GM12878 (cell line): ENCODE measurements around the gene FIBCD1. TPM values are rescaled to one million over a fixed set of nuclear protein-coding genes. Genes with fewer than 3 reads are reported as not detected.

Experiments used
- ATAC-seq: fragments of 200-7000 bp; cut with Tn5 transposase; 3 replicates; pipeline ENCODE4 v1.9.1; 2020; ENCODE audit warnings: mild to moderate bottlenecking, moderate library complexity
- Bru-seq: library from RNA; stranded (reverse); fragments of 400-500 nt; gene quantifications from one replicate; lab custom pipeline; 2021; lab: Mats Ljungman, UMichigan
- BruChase-seq, 2 experiments: library from RNA; stranded (reverse); fragments of 400-500 nt; gene quantifications; one replicate each; lab custom pipeline; 2021; lab: Mats Ljungman, UMichigan
- BruUV-seq: library from RNA; stranded (reverse); fragments of 400-500 nt; replicated peaks from 2 replicates; lab custom pipeline; 2021; lab: Mats Ljungman, UMichigan
- CTCF ChIA-PET: fragments of 300-600 bp; sonication (Branson Sonifier 250); formaldehyde crosslinking; extraction: SDS; loops from one replicate; lab custom pipeline; 2021; ENCODE audit warnings: inconsistent platforms; lab: Yijun Ruan, JAX
- POLR2A ChIA-PET: fragments of 350-600 bp; formaldehyde crosslinking; extraction: SDS; loops from one replicate; lab custom pipeline; 2021; ENCODE audit warnings: inconsistent platforms; lab: Charles Lee
- RAD21 ChIA-PET: fragments of 300-600 bp; sonication (Branson Sonifier 250); formaldehyde crosslinking; loops from one replicate; lab custom pipeline; 2023; ENCODE audit warnings: antibody characterized with exemption; ENCODE audit not compliant: unreplicated experiment; lab: Charles Lee
- SMC1A ChIA-PET: fragments of 300-600 bp; sonication (Branson Sonifier 250); formaldehyde crosslinking; loops from one replicate; lab custom pipeline; 2023; ENCODE audit not compliant: unreplicated experiment, uncharacterized antibody; lab: Charles Lee
- DNase-seq: peaks from one replicate; pipeline ENCODE4 v3.0.0-alpha.2; 2011; ENCODE audit warnings: low read depth, low spot score
- FAIRE-seq: peaks from 3 replicates; lab custom pipeline; 2011; peaks lifted over from hg19 to GRCh38; lab: Jason Lieb, UNC
- H2AFZ ChIP-seq: 2 replicates; pipeline ENCODE4 v1.6.0; 2011; ENCODE audit warnings: low read depth, low read length, control low read depth; ENCODE audit not compliant: control insufficient read depth
- H3K27ac ChIP-seq: 2 replicates; pipeline ENCODE4 v1.5.1; 2011; ENCODE audit warnings: control low read depth; ENCODE audit not compliant: control insufficient read depth, insufficient read depth
- H3K27me3 ChIP-seq, 2 experiments: replicated peaks in 1 of 2; 2 replicates each; pipeline versions ENCODE4 v1.6.0 to v1.6.1; 2011; ENCODE audit warnings: low read length in 1 of 2; ENCODE audit not compliant: control insufficient read depth in 2 of 2, insufficient read depth in 2 of 2
- H3K36me3 ChIP-seq, 2 experiments: 2 replicates each; pipeline ENCODE4 v1.5.1; 2011; ENCODE audit warnings: low read length in 1 of 2; ENCODE audit not compliant: control insufficient read depth in 2 of 2, insufficient read depth in 2 of 2
- H3K4me1 ChIP-seq: 2 replicates; pipeline ENCODE4 v1.6.1; 2011; ENCODE audit warnings: mild to moderate bottlenecking, low read length, moderate library complexity, mixed read lengths; ENCODE audit not compliant: control insufficient read depth, insufficient read depth
- H3K4me2 ChIP-seq: 2 replicates; pipeline ENCODE4 v1.6.0; 2011; ENCODE audit warnings: control low read depth; ENCODE audit not compliant: control insufficient read depth, insufficient read depth
- H3K4me3 ChIP-seq: fragments of 200-600 bp; sonication (generic); 2 replicates; pipeline ENCODE4 v1.5.1; 2016
- H3K79me2 ChIP-seq: 2 replicates; pipeline ENCODE4 v1.6.0; 2011; ENCODE audit warnings: low read length; ENCODE audit not compliant: control insufficient read depth, insufficient read depth
- H3K9ac ChIP-seq: 2 replicates; pipeline ENCODE4 v1.8.0; 2011; ENCODE audit warnings: low read length, control low read depth, mixed read lengths; ENCODE audit not compliant: control insufficient read depth, insufficient read depth
- H3K9me3 ChIP-seq: replicated peaks from 3 replicates; pipeline ENCODE4 v1.5.1; 2011; ENCODE audit warnings: mild to moderate bottlenecking, low read length; ENCODE audit not compliant: control insufficient read depth, insufficient read depth
- H4K20me1 ChIP-seq: 2 replicates; pipeline ENCODE4 v1.6.0; 2011; ENCODE audit not compliant: control insufficient read depth, insufficient read depth
- CTCF ChIP-seq, 3 experiments: IDR thresholded peaks in 2 of 3; conservative IDR thresholded peaks in 1 of 3; 2 replicates each; pipeline ENCODE4 v1.5.1; 2011; ENCODE audit warnings: low read depth in 3 of 3, low read length in 3 of 3, mild to moderate bottlenecking in 3 of 3, control low read depth in 2 of 3, moderate library complexity in 2 of 3, inconsistent platforms in 1 of 3, mixed read lengths in 1 of 3; ENCODE audit not compliant: control insufficient read depth in 2 of 3, insufficient read depth in 1 of 3; ENCODE audit errors: extremely low read depth in 1 of 3
- ETV6 ChIP-seq, 2 experiments: fragments of 450-650 bp in 1 of 2; IDR thresholded peaks in 1 of 2; conservative IDR thresholded peaks in 1 of 2; 2 replicates each; pipeline ENCODE4 v1.6.1; 2014; ENCODE audit warnings: antibody characterized with exemption in 1 of 2, borderline replicate concordance in 1 of 2, low read depth in 1 of 2, mild to moderate bottlenecking in 1 of 2, moderate library complexity in 1 of 2
- HDAC6 ChIP-seq: fragments of 200-600 bp; sonication (generic); IDR thresholded peaks from one replicate; pipeline ENCODE4 v1.8.0; 2017; ENCODE audit warnings: antibody characterized with exemption; ENCODE audit not compliant: unreplicated experiment
- RAD21 ChIP-seq: IDR thresholded peaks from 2 replicates; pipeline ENCODE4 v1.6.1; 2011; ENCODE audit warnings: mild to moderate bottlenecking, low read depth, low read length, moderate library complexity; ENCODE audit not compliant: insufficient read depth
- RUNX3 ChIP-seq: IDR thresholded peaks from 2 replicates; pipeline ENCODE4 v1.6.1; 2012; ENCODE audit warnings: low read length, inconsistent platforms
- WGBS: methylation state at CpG from one replicate; pipeline ENCODE4 v1.1.6; 2016; ENCODE audit warnings: low lambda C conversion rate; ENCODE audit not compliant: insufficient replicate concordance, insufficient coverage; ENCODE audit errors: missing lambda C conversion rate; 5-methylcytosine and 5-hydroxymethylcytosine counted together
- in situ Hi-C: fragments of 300-500 bp; cut with MboI; formaldehyde crosslinking; loops from 9 replicates; pipeline ENCODE4 v1.14.3; 2018; ENCODE audit warnings: mixed read lengths
- intact Hi-C: fragments of 100-400 bp; cut with micrococcal nuclease; formaldehyde crosslinking; loops from one replicate; pipeline ENCODE4 v1.14.2; 2022; ENCODE audit not compliant: unreplicated experiment
- long read RNA-seq, 2 experiments: library from polyadenylated mRNA; unstranded; transcript quantifications; one replicate each; pipeline ENCODE4 v2.0.0, GENCODE V29; 2019 to 2020
- polyA minus RNA-seq, 3 experiments: library from RNA; depleted of rRNA, polyadenylated mRNA; stranded (reverse); fragments of >200 nt; gene quantifications; 2 replicates each; pipeline ENCODE4 v1.2.3, GENCODE V29; 2011
- polyA plus RNA-seq, 11 experiments: library from polyadenylated mRNA; depleted of rRNA in 4 of 11; unstranded in 6 of 11; stranded (reverse) in 5 of 11; fragments of >200 nt; fragmentation: Nextera tagmentation in 4 of 11; fragmentation: Illumina TruSeq in 1 of 11; extraction: Ambion mirVana in 4 of 11; extraction: Trizol in 1 of 11; gene quantifications; 1 replicate in 1 of 11; 2 replicates in 10 of 11; pipeline versions ENCODE4 v1.2.1 to v1.2.3, GENCODE V29; 2011 to 2016; ENCODE audit warnings: inconsistent platforms in 2 of 11, missing spikeins in 2 of 11, low read depth in 1 of 11
- total RNA-seq, 4 experiments: library from RNA; depleted of rRNA in 3 of 4; stranded (reverse); fragments of >200 nt in 3 of 4; fragmentation: Illumina TruSeq in 1 of 4; extraction: Trizol in 1 of 4; gene quantifications; 2 replicates each; pipeline versions ENCODE4 v1.2.1 to v1.2.3, GENCODE V29; 2013 to 2021
- TF ChIP-seq, protein P1 (sequence below): fragments of 450-650 bp; IDR thresholded peaks from 2 replicates; pipeline ENCODE4 v1.6.1; 2017; ENCODE audit warnings: antibody characterized with exemption, mild to moderate bottlenecking, moderate library complexity

Gene FIBCD1, protein sequence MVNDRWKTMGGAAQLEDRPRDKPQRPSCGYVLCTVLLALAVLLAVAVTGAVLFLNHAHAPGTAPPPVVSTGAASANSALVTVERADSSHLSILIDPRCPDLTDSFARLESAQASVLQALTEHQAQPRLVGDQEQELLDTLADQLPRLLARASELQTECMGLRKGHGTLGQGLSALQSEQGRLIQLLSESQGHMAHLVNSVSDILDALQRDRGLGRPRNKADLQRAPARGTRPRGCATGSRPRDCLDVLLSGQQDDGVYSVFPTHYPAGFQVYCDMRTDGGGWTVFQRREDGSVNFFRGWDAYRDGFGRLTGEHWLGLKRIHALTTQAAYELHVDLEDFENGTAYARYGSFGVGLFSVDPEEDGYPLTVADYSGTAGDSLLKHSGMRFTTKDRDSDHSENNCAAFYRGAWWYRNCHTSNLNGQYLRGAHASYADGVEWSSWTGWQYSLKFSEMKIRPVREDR
- not detected in 2 replicates for total RNA-seq (2013; cell fraction: nucleolus; rRNA removed)
- 2.5 TPM in 1 of 2 replicates, not detected in the other for total RNA-seq (2014; rRNA removed)
- not detected in 2 replicates for total RNA-seq (2014; rRNA removed; fragmentation: Illumina TruSeq; extraction: Trizol)
- 0.08 and 0.95 TPM in 2 replicates for total RNA-seq (2021)
- not detected for polyA plus RNA-seq (2011; ENCODE audit: low read depth)
- 0.07 TPM in 1 of 2 replicates, not detected in the other for polyA plus RNA-seq (2011; rRNA removed)
- 0.32 and 0.36 TPM in 2 replicates for polyA plus RNA-seq (2011; cell fraction: cytosol; rRNA removed)
- 0.13 and 0.45 TPM in 2 replicates for polyA plus RNA-seq (2011; cell fraction: nucleus; rRNA removed)
- not detected in 2 replicates for polyA plus RNA-seq (2012)
- not detected in 2 replicates for polyA plus RNA-seq (2014; fragmentation: Illumina TruSeq; extraction: Trizol)
- polyA plus RNA-seq (2014; fragmentation: Nextera tagmentation; extraction: Ambion mirVana) = not detected
- 0.04 and 0.41 TPM in 2 replicates for polyA plus RNA-seq (2014; rRNA removed)
- under 1 TPM in 1 of 2 experiments, not detected in 1; 0.44 TPM for polyA plus RNA-seq (2016; fragmentation: Nextera tagmentation; extraction: Ambion mirVana)
- not detected in 2 replicates for polyA minus RNA-seq (2011; rRNA and poly(A)+ RNA removed)
- 0.40 TPM in 1 of 2 replicates, not detected in the other for polyA minus RNA-seq (2011; cell fraction: cytosol; rRNA and poly(A)+ RNA removed)
- polyA minus RNA-seq (2011; cell fraction: nucleus; rRNA and poly(A)+ RNA removed) = not detected in 2 replicates
- percentile 20 among the genes with signal in this experiment for Bru-seq, nascent RNA
- BruChase-seq, experiment 1, labeled RNA remaining after a 6-hour chase = percentile 19 among the genes with signal in this experiment
- percentile 18 among the genes with signal in this experiment for BruChase-seq, experiment 2, labeled RNA remaining after a 2-hour chase
- long read RNA-seq, experiment 1, partial matches to known transcripts = 0 of 1 reads
- long read RNA-seq, experiment 1, other reads (novel, unspliced or antisense) = 0 of 1 reads
- long read RNA-seq, experiment 2 = 0 reads

DNA sequence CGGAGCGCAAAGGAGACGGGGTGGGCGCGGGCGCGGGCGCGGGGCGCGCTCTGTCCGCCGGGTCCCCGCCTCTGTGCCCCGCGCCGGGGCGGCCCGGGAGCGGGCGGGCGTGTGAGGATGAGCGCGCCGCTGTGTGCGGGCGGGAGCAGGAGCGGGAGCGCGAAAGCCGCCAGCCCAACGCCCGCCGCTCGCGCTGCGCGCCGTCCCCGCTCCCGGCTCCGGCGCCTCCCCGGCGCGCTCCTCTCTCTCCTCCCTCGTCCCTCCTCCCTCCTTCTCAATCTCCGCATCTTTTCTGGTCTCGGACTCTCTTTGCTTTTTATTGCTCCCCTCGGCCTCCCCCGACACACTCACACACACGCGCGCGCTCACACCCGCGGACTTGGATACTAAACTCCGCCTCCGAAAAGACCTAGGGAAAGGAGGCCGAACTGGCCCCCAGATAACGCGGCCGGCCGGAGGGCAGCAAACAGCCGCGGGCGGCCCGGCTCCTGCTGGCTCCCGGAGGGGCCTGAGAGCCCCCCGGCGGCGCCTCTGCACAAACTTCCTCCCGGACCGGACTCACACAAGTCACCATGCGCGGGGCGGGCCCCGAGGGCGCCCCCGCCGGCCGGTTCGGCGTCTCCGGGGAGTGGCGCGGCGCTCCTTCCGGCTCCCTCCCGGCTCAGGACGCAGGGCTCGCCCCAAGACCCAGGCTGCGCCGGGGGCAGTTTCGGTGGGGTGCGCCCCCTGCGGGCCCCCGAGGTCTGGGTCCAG is at the start of gene FIBCD1:
TSS of gene FIBCD1 (minus strand) at position 596 of the 753 bp plus-strand sequence. CDS start 640 bp downstream, outside the sequence.
- Histone ChIP-seq H3K4me2 (peak within 1 kb of the TSS; percentile 84), H3K27ac (no peak within 1 kb of the TSS), H3K27me3 (peaks cover 6 to 23% of the 10 kb centered on the region in 2 experiments), H3K4me1 (no peaks in the 10 kb centered on the region; the same call in 1 of the 2 replicates), H3K9ac (no peak within 1 kb of the TSS), H3K79me2 (no peaks in the 10 kb centered on the region), H3K9me3 (no peaks in the 10 kb centered on the region), H3K4me3 (peak within 1 kb of the TSS; percentile 82), H4K20me1 (peaks cover 6% of the 10 kb centered on the region; the same call in 1 of the 2 replicates), H2AFZ (no peak within 1 kb of the TSS; the same call in 1 of the 2 replicates), H3K36me3 (no peaks in the 10 kb centered on the region)
- ChIA-PET CTCF (interaction anchor here (1.0 to 1.4 kb wide), 3 partner anchors 69 to 237 kb away, joined by 3 to 11 read pairs (median 3); no protein-coding TSS in a partner anchor), RAD21 (no interaction called here), POLR2A (no interaction called here), SMC1A (no interaction called here)
- under 1% methylated on average over 58 of the region's 98 CpGs for whole genome bisulfite sequencing
- TF ChIP-seq ETV6 (conservative IDR thresholded peaks at IDR 0.05 in 1 of 2, IDR thresholded peaks at IDR 0.05 in 1 of 2; ENCODE audit: borderline replicate concordance in 1 of 2, low read depth in 1 of 2) (no peak), CTCF (IDR thresholded peaks at IDR 0.05 in 2 of 3, conservative IDR thresholded peaks at IDR 0.05 in 1 of 3; ENCODE audit: control insufficient read depth in 2 of 3, extremely low read depth in 1 of 3, insufficient read depth in 1 of 3, low read depth in 3 of 3, low read length in 3 of 3) (peak; percentile 21 to 38 (median 28); a peak in 3 of 6 replicates), HDAC6 (peak; percentile 62), RUNX3 (no peak), RAD21 (0 out of 2 replicates have a peak, but pooled peaks have one; percentile 1)
- TF ChIP-seq, protein P1, sequence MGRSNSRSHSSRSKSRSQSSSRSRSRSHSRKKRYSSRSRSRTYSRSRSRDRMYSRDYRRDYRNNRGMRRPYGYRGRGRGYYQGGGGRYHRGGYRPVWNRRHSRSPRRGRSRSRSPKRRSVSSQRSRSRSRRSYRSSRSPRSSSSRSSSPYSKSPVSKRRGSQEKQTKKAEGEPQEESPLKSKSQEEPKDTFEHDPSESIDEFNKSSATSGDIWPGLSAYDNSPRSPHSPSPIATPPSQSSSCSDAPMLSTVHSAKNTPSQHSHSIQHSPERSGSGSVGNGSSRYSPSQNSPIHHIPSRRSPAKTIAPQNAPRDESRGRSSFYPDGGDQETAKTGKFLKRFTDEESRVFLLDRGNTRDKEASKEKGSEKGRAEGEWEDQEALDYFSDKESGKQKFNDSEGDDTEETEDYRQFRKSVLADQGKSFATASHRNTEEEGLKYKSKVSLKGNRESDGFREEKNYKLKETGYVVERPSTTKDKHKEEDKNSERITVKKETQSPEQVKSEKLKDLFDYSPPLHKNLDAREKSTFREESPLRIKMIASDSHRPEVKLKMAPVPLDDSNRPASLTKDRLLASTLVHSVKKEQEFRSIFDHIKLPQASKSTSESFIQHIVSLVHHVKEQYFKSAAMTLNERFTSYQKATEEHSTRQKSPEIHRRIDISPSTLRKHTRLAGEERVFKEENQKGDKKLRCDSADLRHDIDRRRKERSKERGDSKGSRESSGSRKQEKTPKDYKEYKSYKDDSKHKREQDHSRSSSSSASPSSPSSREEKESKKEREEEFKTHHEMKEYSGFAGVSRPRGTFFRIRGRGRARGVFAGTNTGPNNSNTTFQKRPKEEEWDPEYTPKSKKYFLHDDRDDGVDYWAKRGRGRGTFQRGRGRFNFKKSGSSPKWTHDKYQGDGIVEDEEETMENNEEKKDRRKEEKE = no peak
- FAIRE-seq (no peak), DNase-seq (no peak), ATAC-seq (peak; percentile 63)
- no TSS peak for BruUV-seq
- intact Hi-C loops = loop anchor here (10.0 kb wide), 1 partner anchor 106 kb away; no protein-coding TSS in a partner anchor
- in situ Hi-C loops = no loop called here
